Skeletal muscle tissue (tissue), 4 donors: ENCODE results near the gene CELA3A. TPM values are rescaled to one million over a fixed set of nuclear protein-coding genes. Genes with fewer than 3 reads are reported as not detected.
"Not testable (repeated sequence)": the region's sequence is repeated elsewhere in the genome, so short reads cannot be mapped to it uniquely, and the experiment has no call there.

ENCODE experiments used
- H3K27ac ChIP-seq: one replicate; pipeline ENCODE4 v1.7.0; 2013; ENCODE audit warnings: mild to moderate bottlenecking, low read depth, low read length, inconsistent platforms
- H3K27me3 ChIP-seq, 3 donors: one replicate each; pipeline ENCODE4 v1.7.0; 2013; ENCODE audit warnings: low read length in 3 of 3; ENCODE audit not compliant: control insufficient read depth in 3 of 3, insufficient read depth in 3 of 3
- H3K36me3 ChIP-seq, 3 donors: one replicate each; pipeline ENCODE4 v1.7.0; 2013; ENCODE audit warnings: low read length in 3 of 3; ENCODE audit not compliant: control insufficient read depth in 3 of 3, insufficient read depth in 3 of 3
- H3K4me1 ChIP-seq, 3 donors: one replicate each; pipeline ENCODE4 v1.7.0; 2013; ENCODE audit warnings: low read length in 3 of 3, mild to moderate bottlenecking in 3 of 3; ENCODE audit not compliant: control insufficient read depth in 3 of 3, insufficient read depth in 3 of 3
- H3K4me3 ChIP-seq, 3 donors: one replicate each; pipeline ENCODE4 v1.7.0; 2013; ENCODE audit warnings: low read length in 3 of 3
- H3K9ac ChIP-seq, 3 donors: one replicate each; pipeline ENCODE4 v1.7.0; 2013; ENCODE audit warnings: low read length in 3 of 3, mild to moderate bottlenecking in 3 of 3, moderate library complexity in 2 of 3, low read depth in 1 of 3
- H3K9me3 ChIP-seq, 3 donors: one replicate each; pipeline ENCODE4 v1.7.0; 2013; ENCODE audit warnings: low read length in 3 of 3; ENCODE audit not compliant: control insufficient read depth in 3 of 3
- total RNA-seq: library from RNA; depleted of rRNA; stranded (reverse); fragments of >200 nt; gene quantifications from one replicate; pipeline ENCODE4 v1.2.3, GENCODE V29; 2014
- donor health status: Osteomylitis.

Gene CELA3A
- total RNA-seq, 1 donor from 2014 or later, result not detected

DNA sequence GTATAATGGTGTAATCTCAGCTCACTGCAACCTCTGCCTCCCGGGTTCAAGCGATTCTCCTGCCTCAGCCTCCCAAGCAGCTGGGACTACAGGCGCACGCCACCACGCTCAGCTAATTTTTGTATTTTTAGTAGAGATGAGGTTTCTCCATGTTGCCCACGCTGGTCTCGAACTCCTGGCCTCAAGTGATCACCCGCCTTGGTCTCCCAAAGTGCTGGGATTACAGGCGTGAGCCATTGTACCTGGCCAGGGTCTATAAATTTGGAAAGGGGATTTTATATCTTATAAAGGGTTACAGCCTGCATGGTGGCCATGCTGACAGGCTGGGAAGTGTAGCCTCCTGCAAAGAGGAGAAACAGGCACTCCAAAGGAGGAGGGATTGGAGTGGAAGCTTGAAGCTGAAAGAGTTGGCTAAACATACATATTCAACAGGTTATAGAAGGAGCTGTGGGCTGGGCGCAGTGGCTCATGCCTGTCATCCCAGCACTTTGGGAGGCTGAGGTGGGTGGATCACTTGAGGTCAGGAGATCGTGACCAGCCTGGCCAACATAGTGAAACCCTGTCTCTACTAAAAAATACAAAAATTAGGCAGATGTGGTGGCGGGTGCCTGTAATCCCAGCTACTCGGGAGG lies 13.2 kb downstream of the CELA3A start:
- H3K9me3 ChIP-seq, H3K27ac ChIP-seq, H3K9ac ChIP-seq, H3K4me1 ChIP-seq, H3K36me3 ChIP-seq, H3K27me3 ChIP-seq, H3K4me3 ChIP-seq: not testable (repeated sequence)

DNA sequence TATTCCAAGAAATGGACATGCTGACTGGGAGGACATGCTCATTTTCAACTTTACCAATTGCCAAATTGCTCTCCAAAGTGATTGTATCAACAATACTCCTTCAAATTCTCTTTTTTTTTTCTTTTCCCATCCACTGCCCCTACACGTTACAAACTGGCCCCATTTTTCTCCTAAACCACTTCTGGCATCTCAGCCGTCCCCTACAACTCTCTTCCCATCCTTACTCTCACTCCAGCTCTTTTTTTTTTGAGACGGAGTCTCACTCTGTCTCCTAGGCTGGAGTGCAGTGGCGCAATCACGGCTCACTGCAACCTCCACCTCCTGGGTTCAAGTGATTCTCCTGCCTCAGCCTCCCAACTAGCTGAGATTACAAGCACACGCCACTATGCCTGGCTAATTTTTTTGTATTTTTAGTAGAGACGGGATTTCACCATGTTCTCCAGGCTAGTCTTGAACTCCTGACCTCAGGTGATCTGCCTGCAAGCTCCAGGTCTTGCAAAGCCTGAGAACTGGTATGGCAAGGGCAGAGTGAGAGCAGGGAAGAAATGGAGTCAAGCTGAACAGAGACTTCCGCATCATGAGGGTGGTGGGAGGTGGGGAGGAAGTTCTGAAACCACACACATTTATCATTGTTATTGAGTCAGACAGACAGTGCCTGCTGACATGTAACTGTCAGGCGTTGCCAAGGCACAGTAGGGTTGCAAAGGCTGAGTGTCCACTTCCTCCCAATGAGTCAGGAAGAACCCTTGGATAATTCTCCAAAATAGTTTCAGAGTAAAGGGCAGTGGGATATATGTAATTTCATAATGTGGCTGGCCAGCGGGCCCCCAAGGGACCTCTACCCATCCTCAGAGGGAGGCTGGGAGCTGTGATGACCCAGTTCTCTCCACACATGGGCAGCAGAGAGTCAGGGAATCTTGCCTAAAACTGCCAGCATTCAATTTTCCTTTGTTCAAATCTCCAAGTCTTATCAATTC lies 17.4 kb downstream of the CELA3A start:
- no peak overlapping the region for H3K9ac ChIP-seq
- H3K36me3 ChIP-seq, result no peaks in the 10 kb centered on the region
- H3K27ac ChIP-seq, result no peak overlapping the region
- H3K4me1 ChIP-seq, result peaks cover 0 to under 1% (median 0%) of the 10 kb centered on the region in 3 donors
- no peak overlapping the region for H3K4me3 ChIP-seq
- peaks cover 0 to 5% (median 0%) of the 10 kb centered on the region in 3 donors for H3K27me3 ChIP-seq
- no peaks in the 10 kb centered on the region for H3K9me3 ChIP-seq

DNA sequence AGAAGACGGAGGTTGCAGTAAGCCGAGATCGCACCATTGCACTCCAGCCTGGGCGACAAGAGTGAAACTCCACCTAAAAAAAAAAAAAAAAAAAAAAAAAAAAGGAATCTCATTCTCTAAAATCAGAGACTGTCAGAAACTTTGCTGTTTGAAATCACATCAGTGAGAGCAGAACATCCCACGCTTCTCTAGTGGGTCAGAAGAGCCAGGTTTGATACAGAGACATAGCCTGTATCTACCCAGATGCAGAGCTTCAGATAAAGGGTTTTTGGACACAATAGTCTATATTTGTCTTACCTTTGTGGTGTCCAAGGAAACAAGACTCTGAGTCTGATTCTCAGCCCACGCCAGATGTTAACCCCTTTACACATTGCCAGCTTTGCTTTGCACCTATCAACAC lies 19.6 kb downstream of the CELA3A start:
- Histone ChIP-seq H3K27ac (no peak overlapping the region), H3K4me1 (peaks cover 13 to 19% (median 14%) of the 10 kb centered on the region in 3 donors), H3K36me3 (peaks cover 0 to 2% (median 0%) of the 10 kb centered on the region in 3 donors), H3K9ac (no peak overlapping the region), H3K4me3 (no peak overlapping the region), H3K27me3 (peaks cover 0 to 5% (median 0%) of the 10 kb centered on the region in 3 donors), H3K9me3 (no peaks in the 10 kb centered on the region)

DNA sequence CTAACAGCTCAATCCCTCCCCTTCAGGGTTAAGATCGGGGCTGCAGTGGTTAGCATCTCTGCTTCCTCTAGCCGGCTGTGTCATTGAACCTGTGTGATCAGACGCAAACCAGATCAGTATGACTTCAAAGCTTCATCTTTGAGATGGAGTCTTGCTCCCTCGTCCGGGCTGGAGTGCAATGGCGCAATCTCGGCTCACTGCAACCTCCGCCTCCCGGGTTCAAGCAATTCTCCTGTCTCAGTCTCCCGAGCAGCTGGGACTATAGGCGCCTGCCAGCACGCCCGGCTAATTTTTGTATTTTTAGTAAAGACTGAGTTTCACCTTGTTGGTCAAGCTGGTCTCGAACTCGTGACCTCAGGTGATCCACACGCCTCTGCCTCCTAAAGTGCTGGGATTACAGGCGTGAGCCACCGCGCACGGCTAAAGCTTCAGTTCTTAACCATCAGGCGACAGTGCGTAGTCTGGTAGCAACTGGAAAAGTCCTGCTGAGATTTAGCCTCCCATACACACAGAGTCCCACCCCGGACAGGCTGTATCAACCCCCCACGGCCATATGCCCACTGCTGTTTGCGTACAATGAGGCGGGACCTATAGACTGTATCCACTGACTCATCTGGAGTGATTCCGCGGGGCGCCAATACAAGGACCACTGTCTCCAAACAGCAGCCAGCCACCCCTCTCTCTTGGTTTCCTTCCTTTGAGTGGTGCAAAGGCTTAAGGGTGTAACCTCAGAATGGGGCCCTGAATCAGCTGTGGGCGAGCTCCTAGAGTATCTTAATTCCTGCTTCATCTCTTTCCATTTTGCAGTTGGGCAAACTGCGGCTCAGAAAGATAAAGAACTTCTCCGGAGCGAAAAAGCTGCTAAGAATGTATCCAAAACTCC lies 23.3 kb downstream of the CELA3A start:
- H3K27ac ChIP-seq, result peak overlapping the region; percentile 100
- peaks cover 0 to 2% (median 0%) of the 10 kb centered on the region in 3 donors for H3K36me3 ChIP-seq
- no peaks in the 10 kb centered on the region for H3K9me3 ChIP-seq
- peaks cover 16 to 25% (median 17%) of the 10 kb centered on the region in 3 donors for H3K4me1 ChIP-seq
- peak overlapping the region; percentile 100 for H3K9ac ChIP-seq
- H3K4me3 ChIP-seq, result peak overlapping the region; percentile 99 to 100 (median 100)
- no peaks in the 10 kb centered on the region for H3K27me3 ChIP-seq

DNA sequence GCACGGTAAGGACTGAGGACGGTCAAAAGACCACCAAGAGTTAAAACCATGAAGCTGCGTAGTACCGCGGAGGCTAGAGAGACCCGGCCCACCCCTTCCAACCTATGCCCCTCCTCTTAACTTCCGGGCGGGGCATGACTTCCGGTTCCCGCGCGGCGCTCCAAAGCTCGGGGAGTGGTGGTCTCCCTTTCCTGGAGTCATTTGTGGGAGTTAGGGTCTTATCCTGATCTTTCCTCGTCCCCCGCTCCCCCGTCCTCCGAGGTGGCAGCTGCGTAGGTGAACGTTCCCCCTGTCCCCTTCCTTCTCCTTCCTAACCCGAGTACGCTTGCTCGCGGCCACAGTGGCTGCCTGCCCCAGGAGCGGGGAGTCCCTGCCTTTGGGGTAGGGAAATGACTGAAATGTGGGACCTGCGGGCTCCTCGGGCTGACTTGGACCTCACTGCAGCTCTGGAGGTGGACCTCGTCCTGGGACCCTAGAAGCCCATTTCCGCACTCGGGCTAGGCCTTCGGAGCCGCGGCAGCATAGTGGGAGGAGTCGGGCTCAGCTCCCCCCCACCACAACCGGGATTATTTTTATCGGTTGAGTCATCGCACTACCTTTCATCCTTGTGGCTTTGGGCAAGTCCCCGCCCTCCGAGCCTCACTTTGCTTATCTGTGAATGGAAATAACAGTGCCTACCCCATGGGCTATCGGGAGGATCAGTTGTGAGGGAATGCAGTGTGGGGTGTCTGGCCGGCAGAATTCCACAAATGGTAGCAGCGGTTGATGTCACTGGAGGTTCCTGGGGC lies 24.1 kb downstream of the CELA3A start:
- Histone ChIP-seq H3K9me3 (no peaks in the 10 kb centered on the region), H3K9ac (peak overlapping the region; percentile 100), H3K27me3 (no peaks in the 10 kb centered on the region)

DNA sequence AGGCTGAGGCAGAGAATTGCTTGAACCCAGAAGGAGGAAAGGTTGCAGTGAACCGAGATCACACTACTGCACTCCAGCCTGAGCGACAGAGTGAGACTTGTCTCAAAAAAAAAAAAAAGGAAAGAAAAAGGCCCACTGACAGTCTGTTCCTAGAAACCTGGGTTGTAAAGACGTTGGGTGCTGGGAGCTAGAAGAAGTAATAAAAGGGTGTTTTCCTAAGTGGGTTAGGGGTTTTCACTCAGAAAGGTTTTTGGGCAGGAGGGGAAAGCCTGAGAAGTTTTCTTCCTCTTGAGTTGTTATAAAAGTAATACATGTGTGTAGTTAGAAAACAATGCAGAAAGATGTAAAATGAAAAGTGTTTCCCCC lies 25.4 kb downstream of the CELA3A start:
- Histone ChIP-seq H3K4me3 (no peak overlapping the region), H3K36me3 (peaks cover 0 to 3% (median 2%) of the 10 kb centered on the region in 3 donors), H3K27me3 (no peaks in the 10 kb centered on the region), H3K9me3 (no peaks in the 10 kb centered on the region), H3K4me1 (peaks cover 16 to 31% (median 17%) of the 10 kb centered on the region in 3 donors), H3K27ac (peak overlapping the region; percentile 100), H3K9ac (no peak overlapping the region)

More for the DNA sequence above, 24.1 kb downstream of the CELA3A start:
- peak overlapping the region; percentile 100 for H3K27ac ChIP-seq
- peaks cover 0 to 2% (median 0%) of the 10 kb centered on the region in 3 donors for H3K36me3 ChIP-seq
- H3K4me1 ChIP-seq, result peaks cover 16 to 25% (median 17%) of the 10 kb centered on the region in 3 donors
- peak overlapping the region; percentile 99 to 100 (median 100) for H3K4me3 ChIP-seq

DNA sequence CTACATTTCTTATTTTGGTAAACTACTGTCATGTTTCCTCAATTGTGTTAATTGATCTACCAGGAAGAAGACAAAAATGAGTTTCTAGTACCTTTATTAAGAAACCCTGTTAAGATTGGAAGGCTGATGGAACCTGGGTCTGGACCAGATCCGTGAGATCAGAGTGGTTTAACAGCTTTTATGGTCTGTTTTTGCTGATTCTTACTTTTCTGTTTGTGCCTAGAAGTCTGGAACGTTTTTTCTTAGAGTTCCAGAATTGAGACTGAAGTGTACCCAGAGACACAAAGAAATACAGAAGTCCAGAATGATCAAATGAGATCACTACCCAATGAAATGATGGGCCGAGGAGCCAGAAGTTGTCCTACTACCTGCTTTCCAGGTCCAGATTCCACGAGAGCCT lies 28.6 kb downstream of the CELA3A start:
- H3K9me3 ChIP-seq, result no peaks in the 10 kb centered on the region
- no peaks in the 10 kb centered on the region for H3K27me3 ChIP-seq
- H3K36me3 ChIP-seq, result peaks cover 0 to 3% (median 2%) of the 10 kb centered on the region in 3 donors
- no peak overlapping the region for H3K4me3 ChIP-seq
- no peak overlapping the region for H3K27ac ChIP-seq
- H3K9ac ChIP-seq, result peak overlapping the region in 1 of 3 donors; percentile 16
- peaks cover 7 to 25% (median 9%) of the 10 kb centered on the region in 3 donors for H3K4me1 ChIP-seq

DNA sequence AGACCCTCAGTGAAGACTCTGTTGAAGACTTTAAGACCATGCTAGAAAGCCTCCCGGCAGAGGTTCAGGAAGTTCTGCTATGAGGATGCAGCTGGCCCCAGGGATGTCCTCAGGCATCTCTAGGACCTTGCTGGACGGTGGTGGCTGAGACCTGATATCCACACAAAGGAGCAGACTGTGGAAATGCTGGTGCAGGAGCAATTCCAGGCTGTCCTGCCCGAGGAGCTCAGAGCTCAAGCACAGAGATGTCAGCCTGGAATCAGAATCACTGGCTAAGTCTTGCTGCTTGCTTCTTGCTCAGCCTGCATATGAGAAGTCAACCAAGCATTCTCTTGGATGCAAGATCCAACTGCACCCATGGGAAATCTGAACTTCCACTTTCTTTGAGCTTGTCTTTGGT lies 29.0 kb downstream of the CELA3A start:
- no peak overlapping the region for H3K4me3 ChIP-seq
- peaks cover 0 to 3% (median 1%) of the 10 kb centered on the region in 3 donors for H3K36me3 ChIP-seq
- no peak overlapping the region for H3K9ac ChIP-seq
- peaks cover 7 to 26% (median 10%) of the 10 kb centered on the region in 3 donors for H3K4me1 ChIP-seq
- no peak overlapping the region for H3K27ac ChIP-seq
- H3K27me3 ChIP-seq, result no peaks in the 10 kb centered on the region
- no peaks in the 10 kb centered on the region for H3K9me3 ChIP-seq
